EH (cell line): ENCODE measurements around the gene HOPX.
"Not testable (repeated sequence)": the region's sequence is repeated elsewhere in the genome, so short reads cannot be mapped to it uniquely, and the experiment has no call there.

Experiments used
- DNase-seq: peaks from one replicate; pipeline ENCODE4 v3.0.0-alpha.2; 2015; ENCODE audit warnings: low read depth

The HOPX gene

DNA sequence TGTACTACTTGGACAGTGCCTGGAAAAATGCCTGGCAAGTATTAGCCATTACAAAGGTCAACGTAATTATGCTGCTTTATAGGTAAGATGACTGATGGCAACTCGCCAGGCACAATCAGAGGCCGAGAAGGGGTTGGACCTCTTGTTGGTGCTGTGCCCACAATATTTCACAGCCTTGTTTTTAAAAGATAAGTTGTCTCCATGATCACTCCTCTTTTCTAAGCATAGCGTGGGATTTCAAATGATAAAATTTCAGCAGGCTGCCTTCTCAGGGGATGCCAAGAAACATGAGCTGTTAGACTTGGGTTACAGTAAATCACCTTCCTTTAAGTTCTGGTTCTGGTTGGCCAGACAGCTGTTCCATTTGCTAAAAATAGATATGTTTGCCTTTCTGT, 26.9 kb downstream of the HOPX start:
- DNase-seq: no peak

DNA sequence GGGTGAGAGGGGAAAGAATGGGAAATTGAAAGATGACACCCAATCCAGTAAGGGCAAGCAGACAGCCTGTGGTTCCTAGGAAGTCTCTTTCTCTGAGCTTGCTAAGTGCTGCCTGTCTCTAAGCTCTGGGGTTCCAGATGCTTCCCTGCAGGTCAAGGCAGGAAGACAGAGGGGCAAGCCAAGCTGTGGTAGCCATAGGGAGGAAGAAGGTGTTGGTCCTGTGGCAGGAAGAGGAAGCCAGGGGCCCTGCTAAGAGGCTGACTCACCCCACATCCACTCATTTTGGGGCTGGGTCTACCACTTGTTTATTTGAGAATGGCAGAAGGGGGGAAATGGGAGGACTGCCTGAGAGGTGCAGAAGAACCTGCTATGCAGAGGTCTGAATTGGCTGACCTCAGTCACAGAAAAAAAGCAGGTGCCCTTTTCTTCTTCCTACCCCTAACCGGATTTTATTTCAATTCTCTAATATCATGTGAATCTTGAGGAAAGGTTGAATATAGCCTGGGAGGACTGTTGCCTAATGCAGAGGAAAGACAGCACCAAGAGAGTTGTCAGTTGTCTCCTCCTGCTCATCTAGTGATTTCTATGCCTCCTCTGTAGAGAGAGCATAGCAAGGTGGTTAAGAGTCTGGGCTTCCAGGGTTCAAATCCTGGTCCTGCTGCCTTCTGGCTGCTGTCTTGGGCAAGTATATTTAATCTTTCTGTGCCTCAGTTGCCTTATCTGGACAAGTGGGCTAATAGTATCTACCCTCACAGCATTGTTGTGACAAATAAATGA, 27.4 kb downstream of the HOPX start:
- DNase-seq: no peak

DNA sequence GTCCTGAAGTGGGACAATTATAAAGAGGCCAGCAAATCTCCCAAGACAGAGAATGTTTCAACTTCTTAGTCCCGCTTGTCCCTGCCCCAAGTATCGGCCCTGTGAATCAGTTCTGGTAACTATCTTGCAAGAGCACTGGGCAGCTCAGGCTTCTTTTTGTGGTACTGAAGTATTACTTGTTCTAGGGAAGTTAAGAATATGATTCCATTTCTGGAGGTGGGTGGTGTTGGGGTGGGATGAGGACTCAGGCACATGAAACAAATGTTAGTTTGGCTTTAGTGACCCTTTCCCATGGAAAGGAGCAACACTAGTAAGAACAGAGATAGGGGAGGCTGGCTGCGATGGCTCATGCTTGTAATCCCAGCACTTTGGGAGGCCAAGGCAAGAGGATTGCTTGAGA, 28.9 kb downstream of the HOPX start:
- no peak for DNase-seq

DNA sequence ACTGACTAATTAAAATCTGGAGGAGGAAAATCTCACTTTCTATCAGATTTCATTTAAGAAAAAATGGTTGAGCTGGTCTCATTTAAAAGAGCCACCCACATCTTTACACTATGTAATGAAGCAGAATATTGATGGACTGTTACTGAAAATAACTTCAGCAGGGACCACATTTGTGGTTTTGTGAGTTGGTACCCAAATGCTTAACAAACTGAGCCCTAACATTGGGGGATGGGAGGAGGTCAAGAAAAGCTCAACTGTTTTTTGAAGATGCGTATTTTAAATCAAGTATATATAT, 30.1 kb downstream of the HOPX start:
- DNase-seq: no peak

DNA sequence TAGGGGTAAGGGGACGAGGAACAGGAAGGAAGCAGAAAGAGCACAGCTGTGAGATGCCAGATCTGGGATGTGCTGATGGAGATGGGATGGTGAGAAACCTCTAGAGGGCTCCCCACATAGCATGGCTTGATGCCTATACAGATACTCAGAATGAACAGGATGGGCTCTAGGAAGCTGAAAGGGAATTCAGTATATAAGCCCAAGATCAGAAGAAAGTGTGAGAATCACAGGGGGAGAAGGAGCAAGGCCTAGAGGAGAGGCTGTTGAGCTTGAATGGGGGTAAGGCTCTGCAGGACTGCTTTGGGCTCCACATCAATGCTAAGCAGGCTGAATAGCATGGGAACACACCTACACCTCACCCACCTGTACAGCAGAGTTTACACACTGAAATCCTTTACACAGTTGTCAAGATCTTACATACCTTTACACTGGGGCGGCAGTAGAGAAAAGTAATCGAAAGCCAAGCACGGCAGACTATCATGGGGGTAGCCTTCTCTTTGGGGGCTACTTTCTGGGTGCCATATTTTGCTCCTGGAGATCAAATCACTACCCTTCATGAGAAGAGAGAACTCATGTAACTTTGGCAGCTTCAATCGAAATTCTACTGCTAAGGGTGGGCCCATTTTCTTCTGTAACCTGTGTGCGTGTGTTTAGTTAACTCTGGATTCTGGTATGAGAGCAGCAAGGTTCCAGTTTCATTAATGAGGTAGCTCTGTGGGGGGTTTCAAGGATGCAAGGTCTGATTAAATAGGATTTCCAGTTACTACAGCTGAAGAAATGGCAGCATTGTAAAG, 30.6 kb downstream of the HOPX start:
- peak; percentile 26 for DNase-seq

DNA sequence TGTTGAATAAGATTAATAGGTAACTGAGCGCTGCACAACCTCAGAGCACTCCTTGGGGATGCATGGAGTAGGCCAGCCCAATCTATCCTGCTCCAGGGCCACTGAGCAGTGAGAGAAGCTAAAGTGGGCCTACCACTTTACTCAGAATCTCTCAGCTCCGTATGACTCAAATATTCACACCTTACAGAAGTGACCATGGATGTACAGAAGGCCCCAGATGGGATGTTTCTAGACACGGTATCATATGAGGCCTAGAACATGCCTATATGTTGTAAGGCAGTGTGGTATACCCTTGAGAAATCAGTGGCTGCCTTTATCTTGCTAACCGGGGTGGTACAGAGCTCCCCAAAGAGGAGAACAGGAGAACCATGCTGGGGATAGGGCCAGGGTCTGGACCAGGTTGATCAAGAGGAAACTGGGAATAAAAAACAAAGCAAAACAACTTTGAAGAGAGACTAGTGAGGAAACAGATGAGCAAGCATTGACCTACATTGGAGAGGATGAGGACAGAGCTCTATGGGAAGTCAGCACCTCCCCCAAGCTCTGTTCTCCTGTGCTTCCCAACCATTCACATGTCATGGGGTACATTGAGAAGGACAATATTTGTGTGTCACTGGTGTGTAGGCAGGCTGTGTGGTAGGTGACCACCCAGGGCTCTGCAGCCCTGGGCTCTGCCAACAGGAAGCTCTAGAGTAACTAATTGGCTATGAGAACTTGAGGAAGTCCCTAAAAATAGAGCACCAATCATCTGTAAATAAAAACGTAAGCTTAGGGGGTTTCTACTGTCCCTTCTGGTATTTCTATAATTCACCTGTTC, 31.4 kb downstream of the HOPX start:
- no peak for DNase-seq

DNA sequence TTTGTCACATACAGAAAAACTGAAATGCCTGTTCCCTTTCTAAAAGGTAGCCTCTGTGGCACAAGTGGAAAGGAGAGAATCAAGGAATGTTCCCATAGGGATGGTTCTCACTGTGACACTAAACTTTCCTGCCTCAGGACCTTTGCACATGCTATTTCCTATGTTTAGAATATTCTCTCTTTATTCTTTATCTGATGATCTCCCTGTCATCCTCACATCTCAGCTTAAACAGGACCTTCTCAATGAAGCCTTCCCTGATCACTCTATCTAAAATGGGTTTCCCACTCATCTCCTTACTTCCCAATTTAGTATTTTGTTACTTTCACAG, 32.3 kb downstream of the HOPX start:
- no peak for DNase-seq

DNA sequence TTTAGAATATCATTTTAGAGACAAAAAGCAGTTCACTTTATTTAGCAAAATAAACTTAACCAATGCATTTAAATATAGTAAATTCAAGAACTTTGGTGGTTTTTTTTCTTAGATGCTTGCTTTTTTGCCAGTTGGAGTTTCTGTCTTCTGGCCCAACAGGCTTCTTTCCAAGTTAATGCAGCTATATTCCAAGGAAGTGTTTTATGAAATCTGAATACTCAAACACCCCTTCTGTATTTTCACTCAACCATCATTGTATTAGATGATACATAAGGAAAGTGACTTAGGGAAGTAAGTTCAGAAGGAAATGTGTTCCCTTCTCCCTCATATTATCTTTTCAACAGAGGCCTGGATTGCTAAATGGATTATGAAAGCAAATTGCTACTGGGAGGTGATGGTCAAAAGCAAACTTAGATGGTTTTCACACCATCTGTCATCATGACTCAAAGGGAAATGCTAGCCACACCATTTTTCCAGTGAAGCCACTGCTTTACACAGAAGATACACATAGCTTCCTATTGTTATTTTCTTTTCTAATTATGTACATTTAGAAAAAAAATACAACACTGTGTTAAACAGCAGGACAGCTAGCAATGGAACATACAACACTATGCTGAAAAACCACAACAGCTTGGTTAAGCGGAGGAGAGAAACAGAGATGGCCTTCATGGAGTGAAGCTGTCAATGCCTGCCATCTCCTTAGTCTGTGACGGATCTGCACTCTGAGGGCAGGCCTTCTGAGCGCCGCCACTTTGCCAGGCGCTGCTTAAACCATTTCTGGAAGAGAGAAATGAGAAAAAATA, 32.9 kb downstream of the HOPX start:
- DNase-seq: no peak

DNA sequence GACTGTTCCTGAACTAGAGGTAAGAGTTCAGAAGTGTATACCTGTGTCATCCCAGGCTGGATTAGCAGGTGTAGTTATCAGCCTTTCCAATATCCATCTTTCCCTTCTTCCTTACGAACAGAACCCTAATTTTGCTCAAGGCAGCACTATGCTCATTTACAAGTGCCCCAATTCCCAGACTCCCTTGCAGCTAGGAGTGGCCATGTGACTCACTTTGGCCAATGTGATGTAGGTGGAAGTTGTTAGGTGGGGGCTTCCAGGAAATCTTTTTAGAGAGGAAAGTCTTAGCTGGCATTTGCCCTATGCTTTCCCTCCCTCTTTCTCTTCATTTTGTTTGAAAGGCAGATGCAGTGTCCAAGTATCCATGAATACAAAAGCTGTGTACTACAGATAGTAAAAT, 34.8 kb downstream of the HOPX start:
- DNase-seq: no peak

DNA sequence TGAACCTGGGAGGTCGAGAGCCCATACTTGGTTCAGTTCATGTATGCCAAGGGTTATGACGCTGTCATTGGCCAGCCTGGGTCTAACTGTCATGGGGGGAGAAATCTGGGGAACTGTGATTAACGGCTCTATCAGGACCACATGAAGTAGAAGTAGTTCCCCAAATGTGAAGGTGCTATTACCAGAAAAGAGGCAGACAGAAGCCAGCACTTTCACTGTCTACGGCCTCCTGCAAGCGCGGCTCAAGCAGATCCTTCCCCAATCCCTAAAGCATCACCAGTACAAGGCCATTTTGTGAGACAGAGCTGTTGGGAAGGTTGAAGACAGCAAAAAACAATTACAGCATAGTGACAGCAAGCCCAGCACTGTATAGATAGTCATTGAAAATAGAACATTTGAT, 37.5 kb downstream of the HOPX start:
- DNase-seq: no peak

DNA sequence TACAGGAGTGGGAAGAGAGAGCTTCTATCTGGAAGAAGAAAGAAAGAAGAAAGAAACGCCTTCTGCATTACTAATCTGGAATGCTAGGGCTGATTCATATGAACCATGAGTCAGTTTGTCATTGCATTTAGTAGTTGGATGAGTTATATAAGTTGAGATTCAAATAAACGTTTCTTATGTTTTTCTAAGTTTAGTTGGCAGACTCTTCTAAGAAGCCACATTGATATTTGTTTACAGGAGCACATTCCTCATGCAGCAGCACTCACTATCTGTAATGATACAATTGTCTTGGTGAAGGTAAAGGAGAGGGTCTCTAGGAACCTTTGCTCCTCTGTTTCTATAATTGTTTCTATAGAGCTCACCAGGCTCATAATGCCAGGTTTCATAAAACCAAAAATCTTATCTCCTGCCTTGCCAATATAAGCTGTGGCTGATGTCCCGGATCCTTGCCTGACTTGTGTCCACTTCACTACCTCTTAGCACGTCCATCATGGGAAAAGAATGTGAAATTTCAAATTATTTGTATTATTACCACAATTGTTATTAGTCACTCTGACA, 39.5 kb downstream of the HOPX start:
- DNase-seq: peak; percentile 97

DNA sequence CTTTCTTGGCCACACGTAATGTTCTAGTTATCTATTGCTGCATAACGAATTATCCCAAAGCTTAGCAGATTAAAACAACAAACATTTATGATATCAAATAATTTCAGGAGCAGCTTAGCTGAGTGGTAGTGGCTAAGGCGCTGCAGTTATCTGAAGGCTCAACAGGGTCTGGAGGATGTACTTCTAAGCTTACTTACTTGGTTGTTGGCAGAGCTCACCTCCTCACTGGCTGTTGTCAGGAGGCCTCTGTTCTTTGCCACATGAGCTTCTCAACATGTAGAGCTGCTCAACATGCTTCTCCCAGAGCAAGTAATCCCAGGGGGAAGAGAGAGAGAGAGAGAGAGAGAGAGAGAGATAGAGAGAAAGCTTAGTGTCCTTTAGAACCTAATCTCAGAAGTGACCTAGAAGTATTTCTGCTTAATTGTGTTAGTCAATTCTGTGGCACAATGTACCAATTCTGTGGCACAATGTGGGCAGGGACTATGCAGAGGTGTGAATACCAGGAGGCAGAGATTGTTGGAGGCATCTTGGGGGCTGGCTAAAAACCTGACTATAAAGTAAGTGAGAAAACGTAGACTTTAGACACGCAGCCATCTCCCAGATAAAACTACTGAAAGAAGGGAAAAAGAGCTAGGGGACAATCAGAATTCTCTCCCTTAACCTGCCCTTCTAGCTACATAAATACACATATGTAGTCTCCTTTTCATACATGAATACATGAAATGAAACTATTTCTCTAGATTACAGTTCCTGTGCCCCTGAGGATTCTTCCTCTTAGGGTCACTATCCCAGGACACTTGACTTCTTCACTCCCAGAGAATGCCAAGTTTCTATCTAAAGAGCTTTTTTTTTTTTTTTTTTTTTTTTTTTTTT, 40.2 kb downstream of the HOPX start:
- no peak for DNase-seq

DNA sequence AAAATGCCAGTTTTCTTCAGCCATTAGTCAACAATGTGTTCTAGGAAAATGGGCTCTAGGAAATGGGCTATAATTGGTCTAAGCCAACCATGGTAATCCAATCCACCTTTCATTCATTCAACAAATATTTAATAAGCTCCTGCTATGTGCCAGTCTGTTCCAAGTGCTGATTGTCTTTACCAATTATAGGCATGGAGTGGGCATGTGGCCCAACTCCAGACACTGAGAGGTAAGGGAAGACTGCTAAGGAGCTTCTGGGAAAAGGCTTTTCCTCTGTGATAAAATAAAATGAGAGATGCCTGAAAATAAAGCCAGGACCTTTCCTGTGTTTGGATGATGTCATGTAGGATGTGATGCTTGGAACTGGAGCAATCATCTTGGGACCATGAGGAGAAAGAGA, 43.3 kb downstream of the HOPX start:
- DNase-seq: peak; percentile 24

DNA sequence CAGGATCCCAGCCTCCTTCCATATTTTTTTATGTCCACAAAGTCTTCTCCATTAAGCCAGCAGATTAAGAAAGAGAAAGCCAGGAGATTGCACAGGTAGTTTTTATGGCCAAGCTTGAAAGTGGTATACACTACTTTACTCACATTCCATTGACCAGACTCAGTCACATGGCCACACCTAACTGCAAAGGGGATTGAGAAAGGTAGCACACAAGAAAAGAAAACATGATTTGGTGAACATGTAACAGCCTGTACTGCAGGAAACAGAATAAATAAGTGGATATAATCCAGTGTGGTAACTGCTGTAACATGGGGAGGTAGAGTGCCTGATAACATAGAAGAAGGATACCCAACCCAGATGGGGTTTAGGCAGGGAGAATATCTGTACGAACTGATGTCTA, 43.9 kb downstream of the HOPX start:
- no peak for DNase-seq

DNA sequence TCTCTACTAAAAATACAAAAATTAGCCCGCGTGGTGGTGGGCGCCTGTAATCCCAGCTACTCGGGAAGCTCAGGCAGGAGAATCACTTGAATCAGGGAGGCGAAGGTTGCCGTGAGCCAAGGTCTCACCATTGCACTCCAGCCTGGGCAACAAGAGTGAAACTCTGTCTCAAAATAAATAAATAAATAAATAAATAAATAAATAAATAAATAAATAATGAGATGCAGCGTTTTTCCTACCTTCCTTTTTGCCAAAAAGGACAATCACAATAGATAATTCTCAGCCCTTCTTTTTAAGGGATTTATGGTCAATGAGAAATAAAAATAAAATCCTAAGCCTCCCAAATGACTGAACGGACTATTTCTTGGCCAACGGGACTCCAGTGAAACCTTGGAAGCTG, 46.1 kb downstream of the HOPX start:
- DNase-seq: not testable (repeated sequence)

DNA sequence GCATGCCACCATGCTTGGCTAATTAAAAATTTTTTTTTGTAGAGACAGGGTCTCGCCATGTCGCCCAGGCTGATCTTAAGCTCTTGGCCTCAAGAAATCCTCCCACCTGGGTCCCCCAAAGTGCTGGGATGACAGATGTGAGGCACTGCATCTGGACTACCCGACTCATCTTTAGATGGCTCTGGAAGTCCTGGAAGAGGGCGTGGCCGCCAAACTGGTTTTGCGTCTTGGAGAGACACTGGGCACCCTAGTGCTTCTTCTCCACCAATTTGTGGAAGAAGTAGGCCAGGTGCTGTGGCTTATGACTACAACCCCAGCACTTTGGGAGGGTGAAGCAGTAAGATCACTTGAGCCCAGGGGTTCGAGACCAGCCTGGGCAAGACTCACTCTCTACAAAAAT, 47.6 kb downstream of the HOPX start:
- DNase-seq: no peak

DNA sequence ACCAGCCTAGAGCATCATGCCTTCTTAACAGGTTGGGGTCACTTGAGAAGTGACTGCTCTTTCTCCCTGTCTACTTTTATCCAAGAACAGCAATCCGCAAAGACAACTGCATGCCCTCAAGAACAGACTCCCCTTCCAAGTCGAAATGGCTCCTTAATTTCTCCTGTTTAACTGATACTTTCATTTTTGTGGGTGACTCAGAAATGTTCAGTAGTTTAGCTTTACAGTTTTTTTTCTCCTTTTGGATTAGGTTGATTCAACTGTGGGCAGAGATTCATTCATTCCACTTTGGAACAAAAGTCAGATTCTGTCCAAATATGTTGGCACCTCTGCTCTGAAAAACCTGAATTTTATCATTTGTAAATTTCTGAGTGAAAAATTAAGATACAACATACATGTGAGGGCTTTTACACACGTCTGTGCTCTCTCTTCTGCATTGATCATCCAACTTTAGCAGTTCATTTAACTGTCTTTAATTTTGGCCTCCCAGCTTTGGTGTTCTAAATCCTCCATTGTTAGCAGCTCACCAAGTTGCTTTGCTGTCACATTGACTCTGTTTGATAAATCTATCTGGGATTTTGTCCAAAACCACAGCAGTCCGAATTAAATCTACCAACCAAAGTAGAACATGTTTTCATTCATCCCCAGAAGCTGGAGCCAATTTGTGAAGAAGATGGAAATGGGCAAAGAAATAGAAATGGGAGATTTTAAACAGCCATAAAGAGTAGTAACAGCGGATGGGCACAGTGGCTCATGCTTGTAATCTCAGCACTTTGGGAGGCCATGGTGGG, 50.0 kb downstream of the HOPX start:
- DNase-seq: peak; percentile 70

DNA sequence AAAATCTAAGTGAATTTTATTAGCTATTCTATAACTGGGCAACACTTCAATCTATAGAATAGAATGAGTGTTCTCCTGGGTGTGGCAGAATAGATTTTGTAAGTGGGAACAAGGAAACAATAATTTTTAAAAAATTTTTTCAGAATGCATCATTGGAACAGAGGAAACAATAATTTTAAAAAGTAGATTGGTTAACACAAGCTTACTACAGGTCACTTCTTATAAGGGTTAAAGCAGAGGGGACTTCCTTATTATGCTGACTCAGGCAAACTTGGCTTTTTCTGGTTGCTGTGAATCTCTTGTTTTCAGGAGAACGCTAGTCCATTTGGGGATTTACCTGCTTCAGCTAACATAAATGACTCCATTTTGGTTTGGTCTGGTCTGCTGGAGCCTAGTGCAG, 52.5 kb downstream of the HOPX start:
- DNase-seq: no peak

DNA sequence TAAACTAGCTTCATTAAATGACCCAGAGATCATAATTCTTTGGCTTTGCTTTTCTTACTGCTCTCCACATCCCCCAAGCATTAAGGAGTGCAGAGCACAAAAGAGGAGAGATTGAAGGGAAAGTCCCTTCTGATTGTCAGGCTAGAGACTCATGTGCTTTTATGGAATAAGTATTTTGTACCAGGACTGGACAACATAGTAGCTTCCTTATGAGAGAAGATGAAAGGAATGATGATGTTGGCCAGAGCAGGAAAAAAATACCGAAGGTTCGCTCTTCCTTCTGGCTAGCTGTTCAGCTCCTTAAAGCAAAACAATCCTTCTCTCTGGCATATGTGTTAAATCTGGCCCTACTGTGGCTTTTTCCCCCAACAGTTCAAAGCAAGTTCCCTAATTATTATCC, 53.1 kb downstream of the HOPX start:
- DNase-seq: peak; percentile 48

DNA sequence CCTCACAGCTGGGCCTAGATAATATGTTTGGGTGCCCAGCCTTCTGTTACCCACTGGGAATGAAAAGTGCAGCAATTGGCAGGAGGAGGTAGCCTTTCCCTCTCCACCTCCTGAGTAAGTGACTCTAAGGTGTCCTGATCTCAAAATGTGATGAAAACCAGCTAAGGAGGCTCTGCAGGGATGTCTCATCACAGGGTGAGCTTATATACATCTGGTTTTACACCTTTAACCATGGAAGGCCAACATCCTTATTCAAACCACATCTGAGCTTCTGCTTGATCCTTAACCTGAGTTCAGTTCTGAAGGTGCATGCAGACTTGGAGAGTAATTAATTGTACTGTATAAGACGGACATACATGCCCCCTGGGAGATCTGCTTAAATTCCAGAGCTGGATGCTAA, 53.7 kb downstream of the HOPX start:
- no peak for DNase-seq
